HG03196 (cell line): ENCODE data around the gene ANKH.

Experiments
- ATAC-seq: cut with Tn5 transposase; IDR thresholded peaks from one replicate; pipeline ENCODE4 v1.9.1; 2021; ENCODE audit not compliant: unreplicated experiment

Gene ANKH

DNA sequence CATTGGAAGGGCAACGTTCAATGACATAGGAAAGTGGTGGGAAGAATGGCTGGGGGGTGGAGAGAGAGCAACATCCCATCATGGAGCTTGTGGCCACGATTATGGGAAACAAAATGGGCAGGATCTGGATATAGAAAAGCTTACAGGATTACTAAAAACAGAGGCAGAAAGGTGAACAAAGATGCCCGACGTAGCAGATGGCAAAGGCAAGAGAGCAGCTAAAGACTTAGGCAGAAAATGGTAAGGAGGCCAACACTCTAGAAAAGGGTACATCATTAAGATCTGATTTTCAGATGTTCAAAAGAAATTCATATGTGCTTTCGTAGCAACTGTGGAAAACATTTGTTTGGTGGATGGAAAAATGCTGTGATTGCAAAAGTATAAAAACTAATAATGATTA, 104.5 kb downstream of the ANKH start:
- ATAC-seq = no peak

DNA sequence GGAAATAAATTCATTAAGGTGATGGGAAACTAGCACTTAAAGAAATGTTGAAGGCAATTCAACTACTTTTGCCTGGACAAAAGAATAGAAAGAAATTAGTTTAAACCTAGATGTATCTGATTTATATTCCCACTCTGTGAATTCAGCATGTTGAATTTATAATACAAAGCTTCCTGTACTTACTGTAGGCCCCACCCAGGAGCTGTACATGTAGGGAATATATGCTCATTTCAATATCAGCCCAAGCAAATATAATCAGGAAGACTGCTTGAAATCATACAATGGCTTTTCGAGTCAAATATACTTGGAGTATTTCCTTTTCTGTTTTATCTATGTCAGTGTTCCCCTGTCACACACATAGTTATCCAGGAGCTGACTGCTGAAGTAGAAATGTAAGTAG, 105.0 kb downstream of the ANKH start:
- ATAC-seq = no peak

DNA sequence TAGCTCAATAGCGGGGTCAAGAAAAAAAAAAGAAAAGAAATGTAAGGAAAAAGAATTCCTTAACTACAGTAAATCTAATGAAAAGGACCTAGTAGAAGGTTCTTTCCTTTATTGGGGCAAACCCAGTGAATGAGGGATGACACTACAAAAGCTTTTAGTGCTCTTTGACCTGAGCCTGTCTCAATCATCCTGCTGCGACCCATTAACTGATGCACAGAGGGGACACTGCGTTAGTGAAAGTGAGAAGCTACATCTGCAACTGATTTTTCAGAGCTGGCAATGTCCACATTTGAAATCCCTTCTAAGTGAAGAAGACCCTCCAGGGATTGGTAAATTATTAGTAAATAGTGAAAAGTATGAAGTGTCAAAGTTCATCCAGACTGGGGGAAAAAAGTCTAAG, 106.0 kb downstream of the ANKH start:
- no peak for ATAC-seq

DNA sequence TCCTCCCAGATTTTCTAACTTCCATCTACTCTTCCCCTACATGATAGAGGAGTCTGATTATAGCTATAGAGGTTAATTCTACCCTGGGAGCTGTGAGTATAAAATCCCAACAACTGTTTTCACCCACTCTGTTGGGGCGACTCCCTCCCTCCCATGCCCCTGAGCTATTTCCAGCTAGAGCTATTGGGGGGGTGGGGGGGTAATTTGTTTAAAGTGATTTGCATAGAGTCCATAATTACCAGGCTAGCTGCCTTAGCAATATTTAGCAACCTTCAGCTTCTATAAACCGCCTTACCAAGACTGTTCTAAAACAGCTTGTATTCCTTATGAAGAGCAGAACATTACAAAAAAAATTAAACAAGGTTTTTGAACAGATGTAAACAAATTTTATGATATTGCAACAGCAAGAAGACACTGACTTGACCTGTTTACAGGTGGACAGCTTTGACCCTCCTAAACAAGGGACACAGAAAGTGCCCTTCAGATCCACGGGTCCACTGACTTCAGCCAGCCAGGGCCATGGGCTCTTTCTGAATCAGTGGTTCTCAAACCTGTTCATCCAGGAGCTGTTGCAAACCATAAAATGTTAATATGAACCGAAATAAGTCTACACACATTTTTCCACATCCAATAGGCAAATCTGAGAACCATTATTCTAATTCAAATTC, 108.9 kb downstream of the ANKH start:
- ATAC-seq = no peak

DNA sequence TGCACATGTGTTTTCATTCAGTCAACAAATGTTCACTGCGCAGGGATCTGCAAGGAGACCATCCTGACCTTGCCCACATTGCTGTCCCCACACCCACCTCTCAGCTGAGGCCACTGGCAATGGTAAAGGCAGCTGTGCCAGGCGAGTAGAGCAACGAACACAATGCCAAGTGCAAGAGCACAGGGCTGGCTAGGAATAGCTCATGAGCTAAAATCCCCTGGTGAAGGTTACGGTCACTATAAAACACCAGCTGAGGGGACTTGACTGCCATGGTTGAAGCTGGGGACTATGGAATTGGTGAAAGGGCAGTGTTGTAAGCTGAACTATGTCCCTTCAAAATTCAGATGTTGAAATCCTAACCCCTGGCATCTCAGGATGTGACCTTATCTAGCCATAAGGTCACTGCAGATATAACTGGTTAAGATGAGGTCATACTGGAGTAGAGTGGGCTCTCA, 111.0 kb downstream of the ANKH start:
- no peak for ATAC-seq

DNA sequence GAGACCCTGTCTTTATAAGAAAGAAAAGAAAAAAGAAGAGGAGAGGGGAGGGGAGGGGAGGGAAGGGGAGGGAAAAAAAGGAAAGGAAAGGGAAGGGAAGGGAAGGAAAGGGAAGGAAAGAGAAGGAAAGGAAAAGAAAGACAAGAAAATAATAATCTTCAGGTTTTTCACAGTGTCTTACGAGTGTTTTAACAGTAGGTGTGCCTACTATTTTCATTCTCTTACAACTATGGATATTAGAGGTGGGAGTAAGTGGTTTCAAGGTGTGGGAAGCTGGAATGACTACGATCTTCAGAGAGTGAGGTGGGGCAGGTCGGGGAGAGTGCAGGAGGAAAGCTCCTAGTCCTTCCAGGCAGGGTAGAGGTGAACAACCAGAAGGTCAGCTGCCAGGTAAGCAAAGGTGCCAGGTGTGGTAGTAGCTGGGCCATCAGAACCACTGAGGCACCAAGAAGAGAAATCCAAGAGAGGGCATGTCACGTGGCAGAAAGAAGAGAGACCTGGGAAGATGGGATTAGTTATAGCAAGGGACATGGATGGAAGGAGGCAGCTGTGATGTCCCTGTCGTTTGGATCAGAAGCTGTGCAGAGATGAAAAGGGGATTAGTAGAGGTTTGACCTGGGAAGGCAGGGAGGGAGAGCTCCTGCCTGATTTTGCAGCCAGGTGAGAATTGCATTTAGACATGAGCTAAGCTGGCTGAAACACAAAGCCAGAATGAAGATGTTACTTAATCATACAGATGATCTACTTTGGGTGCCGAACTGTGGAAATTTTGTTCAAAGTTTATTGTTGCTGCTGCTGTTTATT, 111.6 kb downstream of the ANKH start:
- no peak for ATAC-seq

DNA sequence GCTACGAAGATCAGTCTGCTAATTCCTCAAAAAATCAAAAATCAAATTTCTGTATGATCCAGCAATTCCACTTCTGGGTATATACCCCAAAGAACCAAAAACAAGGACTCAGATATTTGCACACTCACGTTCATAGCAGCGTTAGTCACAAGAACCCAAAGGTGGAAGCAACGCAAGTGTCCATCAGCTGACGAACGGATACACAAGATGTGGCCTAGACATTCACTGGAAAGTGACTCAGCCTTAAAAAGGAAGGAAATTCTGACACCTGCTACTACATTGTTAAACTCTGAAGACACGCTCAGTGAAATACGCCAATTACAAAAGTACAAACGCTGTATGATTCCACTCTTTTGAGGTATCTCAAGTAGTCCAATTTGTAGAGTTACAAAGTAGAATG, 113.7 kb downstream of the ANKH start:
- no peak for ATAC-seq

DNA sequence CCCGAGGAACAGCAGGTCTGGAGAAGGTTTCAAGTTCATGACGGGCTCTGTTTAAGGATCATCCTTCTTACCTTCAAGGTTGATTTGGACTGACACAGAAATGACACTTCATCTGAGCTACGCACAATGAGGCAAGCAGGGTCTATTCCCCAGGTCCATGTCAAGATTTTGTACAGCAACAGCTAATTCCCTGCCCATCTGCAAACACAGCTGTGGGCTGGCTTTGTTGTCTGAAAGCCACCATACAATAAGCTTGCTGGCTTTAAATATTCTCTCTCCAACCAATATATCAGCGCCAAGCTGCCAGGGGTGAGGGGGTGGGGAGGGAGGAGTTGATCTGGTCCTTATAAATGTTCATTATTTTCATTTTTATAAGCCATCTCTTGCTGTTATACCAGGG, 115.1 kb downstream of the ANKH start:
- ATAC-seq = no peak

DNA sequence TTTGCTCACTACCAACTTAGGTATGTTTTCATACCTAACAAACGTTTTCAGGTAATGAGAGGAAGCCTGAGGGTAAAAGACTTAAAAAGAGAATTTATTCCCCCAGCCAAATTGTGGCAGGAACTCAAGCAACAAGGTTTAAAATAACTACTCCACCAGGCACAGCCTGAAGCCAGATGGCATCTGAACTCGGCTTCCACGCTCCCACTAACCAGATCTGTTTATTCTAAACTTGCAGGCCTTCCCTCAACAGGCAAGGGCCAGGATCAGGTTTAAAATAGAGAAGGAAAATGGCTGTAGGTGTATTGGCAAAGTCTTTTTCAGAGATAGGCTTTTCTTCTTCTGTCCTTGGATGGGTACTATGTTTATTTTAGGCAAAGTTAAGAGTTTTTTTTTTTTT, 117.6 kb downstream of the ANKH start:
- ATAC-seq = no peak

DNA sequence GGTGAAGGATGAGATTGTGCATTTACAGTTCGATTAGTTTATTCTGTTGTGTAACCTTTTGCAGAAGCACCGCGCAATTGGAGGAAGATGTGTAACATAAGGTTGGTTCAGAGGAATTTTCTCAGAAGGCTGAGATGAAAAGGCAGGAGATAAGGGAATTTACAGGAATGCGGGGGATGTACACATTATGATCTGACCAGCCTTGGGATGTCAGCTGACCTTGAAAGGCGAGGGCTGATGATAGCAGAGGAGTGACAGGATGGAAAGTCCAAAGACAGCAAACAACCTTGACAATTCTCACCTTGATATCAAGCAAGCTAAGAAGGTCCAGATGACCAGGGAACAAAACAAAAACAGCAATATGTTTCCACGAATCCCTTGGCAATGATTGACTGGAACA, 118.3 kb downstream of the ANKH start:
- no peak for ATAC-seq

DNA sequence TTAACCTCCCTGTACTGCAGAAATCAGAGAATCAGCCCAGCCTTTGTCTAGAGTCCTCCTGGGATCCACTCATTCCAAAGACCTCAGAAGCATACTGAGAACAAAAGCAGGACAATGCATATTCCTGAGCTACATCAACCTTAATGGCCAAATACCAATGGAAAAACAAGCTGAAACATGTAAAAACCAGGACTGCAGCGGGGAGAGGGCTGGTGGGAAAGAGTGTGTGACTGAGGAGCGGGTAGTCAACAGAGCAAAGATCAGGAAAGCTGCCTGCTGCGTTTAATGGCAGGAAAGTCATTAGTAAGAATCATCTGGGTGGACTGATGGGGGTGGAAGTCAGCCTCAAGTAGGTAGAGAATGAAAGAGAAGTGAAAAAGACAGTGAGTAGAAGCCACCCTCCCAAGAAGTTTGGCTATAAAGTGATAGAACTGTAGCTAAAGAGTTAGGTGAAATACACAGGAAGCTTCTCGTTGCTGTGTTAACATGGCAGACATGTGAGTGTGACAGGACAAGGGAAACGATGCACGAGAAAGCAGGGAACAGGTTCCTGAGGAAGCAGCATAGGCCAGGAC, 119.0 kb downstream of the ANKH start:
- ATAC-seq = no peak

DNA sequence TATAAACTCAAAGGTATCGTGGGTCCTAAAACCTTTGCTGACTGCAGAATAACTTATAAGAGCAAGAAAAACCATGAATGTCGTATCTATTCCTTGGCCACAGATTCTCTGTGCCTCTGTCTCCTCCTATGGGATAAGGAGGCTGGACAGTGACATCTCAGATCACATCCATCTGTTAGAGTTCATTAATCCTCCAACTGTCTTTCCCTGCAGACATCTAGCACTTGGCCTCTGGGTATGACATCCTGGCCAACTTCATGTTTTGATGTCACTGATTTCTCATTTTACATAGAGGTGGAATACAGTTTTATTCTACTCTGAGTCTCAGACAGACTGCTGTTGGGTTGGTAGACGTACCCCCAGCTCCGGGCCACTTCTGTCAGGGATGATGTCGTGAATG, 120.9 kb downstream of the ANKH start:
- ATAC-seq = no peak

DNA sequence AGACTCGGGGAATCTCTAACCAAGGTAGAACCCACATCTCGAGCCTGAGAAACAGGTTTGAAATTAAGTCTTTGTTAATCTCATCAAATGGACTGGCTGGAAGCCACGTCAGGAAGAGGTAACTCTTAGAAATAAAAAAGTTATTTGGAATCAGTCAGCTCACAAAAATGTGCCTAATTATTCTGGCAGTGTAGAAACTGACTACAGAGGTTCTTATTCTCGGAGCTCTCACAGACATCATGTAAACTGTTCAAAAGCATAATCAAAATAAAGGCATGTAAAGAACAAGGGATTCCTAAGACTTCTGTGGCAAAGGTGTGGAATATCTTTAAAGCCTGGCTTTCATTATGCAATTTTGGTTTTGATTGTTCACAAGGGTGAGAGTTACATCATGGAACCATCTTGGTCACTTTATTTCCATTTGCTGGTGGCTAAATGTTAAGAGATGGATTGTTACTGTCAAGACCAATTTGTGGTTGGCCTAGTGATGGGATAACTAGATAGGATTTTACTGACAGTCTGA, 121.9 kb downstream of the ANKH start:
- ATAC-seq = no peak

DNA sequence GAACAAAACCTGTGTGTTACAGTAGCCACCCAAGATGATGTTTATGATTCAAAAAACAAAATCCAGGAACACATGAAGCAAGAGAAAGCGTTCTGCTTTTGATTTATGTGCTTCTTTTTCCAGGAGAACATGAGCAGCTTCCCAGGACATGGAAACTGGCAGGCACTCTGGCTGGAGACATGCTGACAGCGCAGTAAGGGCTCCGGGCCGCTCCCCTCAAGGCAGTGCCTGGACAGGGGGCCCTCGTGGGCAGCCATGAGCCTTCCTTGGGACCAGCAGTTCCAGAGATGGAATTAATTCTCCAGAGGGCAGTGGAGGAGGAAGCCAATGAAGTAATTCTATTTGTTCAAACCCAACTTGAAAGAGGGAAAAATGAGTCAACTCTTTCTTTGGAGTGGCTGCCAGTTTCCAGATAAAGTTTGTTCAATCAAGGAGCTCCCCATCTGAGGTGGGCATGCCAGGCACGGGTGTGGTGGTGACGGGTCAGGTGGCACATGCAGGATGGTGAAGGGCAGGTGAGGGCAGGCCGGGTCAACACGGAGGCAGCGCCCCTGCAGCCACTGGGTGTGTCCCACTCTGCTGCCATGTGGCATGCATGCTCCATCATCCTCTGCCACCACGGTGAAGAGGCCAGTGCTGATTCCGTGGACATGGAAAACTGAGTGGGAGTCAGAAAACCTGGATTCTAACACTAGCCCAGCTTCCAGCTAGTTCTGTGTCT, 123.2 kb downstream of the ANKH start:
- ATAC-seq = no peak

DNA sequence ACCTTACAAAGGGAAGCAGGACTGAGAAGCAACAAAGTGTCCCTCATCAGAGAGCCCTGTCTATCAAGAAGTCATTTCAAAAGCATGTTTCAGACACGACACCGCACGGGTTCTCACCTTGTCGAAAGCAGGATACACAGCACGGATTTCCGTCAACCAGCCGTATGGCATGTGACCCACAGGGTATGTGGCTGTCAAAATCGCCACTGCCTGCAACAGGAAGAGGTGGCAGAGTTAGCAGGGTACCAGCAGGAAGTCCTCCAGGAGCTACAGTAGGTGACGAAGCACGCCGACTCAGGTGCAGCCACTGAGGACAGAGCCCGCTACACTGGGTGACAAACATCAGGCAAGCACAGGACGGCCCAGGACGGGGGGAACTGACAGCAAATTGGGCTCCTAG, 125.8 kb downstream of the ANKH start:
- ATAC-seq = no peak

DNA sequence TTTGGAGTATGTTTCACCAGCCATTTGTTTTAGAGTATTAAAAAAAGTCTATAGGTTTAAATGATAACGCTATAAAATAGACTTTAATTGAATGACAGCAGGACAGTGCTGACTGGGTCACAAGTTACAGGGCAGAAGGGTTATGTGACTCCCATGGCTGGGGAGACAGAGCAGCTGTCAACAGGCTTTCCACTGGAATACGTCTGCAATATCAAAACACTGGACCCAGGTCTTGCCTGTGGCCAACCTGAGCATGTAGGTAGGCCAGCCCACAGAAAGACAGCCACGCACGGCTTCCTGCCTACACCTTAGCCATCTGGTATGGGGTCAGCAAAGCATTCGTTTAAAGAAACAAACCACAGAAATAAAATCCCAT, 126.4 kb downstream of the ANKH start:
- no peak for ATAC-seq

DNA sequence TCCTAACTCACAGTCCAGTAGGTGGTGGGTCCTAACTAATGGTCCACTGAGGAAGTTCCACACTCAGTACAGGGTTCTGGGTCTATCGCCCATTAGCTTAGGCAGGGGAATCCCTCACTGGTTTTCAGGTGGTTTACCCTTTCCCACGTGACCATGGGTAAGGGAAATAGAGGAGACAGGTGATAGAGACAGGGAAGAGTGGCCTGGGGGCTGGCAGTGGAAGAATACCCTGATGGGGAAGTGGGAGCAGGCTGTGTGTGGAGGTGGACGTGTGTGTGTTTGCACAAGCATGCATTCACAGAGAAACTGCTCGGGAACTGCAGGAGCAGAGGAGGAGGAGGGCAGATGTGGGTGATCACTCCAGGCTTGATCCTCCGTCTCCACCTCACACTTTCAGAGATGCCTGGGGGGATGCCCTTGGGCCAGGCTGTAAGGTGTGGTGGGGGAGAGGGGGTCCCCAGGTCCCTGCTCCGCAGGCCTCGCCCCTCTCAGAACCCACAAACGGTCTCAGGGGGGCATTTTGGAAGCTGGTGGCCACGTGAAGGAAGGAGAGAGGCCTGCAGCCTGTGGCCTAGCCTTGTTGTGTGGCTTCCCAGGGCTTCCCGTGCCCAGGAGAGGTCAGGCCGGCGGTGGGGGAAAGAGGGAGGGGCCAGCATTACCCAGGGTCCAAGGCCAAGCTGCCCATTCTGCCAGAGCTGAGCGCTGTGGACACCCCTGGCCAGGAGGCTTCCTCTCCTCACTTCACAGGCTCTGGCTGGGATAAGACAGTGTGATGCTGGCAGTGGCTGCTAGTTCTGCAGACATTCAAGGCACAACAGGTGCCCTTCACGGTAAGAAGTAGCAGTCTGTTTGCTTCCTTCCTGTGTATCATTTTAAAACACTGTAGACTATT, 127.0 kb downstream of the ANKH start:
- ATAC-seq = no peak

DNA sequence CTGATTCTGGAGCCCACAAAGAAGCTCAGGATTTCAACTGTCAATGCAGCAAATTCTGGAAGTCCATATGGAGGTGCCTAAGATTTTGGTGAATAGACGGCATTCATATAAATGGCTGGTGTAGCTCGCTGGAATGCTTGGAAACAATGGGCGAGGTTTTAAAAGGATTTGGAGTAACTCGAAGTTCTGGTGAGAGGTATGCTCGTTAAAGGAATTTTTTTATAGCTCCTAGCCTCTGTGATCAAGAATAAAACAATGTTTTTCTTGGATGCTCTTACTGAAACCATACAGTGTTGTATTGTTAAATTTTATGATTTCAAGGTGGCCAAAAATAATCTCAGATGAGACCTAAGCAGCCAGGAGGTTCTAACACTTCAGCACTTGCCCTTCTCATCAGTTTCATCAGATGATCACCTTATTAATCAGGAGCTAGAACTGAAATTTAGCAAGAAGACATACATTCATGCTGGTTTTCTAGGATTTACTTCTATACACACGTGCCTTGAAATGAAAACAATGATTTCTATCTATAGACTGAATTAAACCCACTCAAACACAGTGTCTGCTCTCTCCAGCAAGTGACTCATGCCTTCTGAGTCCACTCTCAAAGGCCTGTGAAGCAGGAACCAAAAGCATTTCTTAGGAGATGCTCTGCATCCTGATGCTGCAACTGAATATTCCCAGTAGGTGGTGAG, 127.8 kb downstream of the ANKH start:
- ATAC-seq = no peak

DNA sequence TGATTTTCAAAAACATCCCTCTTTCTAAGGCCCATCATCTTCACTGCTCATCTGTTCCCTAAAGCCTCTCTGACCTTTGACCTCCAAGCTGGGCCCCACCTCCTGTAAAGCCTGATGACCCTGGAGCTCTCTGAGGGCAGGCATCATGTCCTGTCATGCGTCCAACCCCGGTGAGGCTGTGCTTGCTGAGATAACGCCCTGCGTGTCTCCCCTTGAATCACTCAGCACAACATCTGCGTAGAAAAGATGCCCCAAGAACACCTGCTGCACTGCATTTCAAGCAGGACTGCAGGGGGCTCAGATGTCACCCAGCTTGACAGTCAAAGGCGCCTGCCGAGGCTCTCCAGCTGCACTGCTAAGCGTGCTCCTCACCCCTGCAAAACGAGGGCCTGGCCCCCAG, 129.1 kb downstream of the ANKH start:
- no peak for ATAC-seq
